Measurements from ENCODE around the gene INSR.
A peak's percentile ranks its signal among the peaks of the same experiment; 100 is the strongest.

The INSR gene

GRCh38 chr19:7197119-7197759 is 97.0 kb downstream of the INSR start:
- Histone ChIP-seq H3K4ac (ENCODE audit: low read depth in 1 of 2, low read length in 2 of 2) (no peak overlapping the region), H3K23ac (ENCODE audit: low read length in 2 of 2) (no peak overlapping the region), H3K4me1 (ENCODE audit: control insufficient read depth, insufficient read depth, low read depth, low read length) (peaks cover 13% of the 10 kb centered on the region), H3K27ac (ENCODE audit: low read length, poor library complexity, severe bottlenecking) (peak overlapping the region; percentile 61), H2BK15ac (ENCODE audit: low read depth, poor library complexity, severe bottlenecking) (no peak overlapping the region), H3K36me3 (ENCODE audit: control insufficient read depth in 1 of 2, insufficient read depth in 2 of 2, low read depth in 1 of 2, low read length in 2 of 2) (no peaks in the 10 kb centered on the region), H4K8ac (ENCODE audit: low read length) (peak overlapping the region; percentile 12), H2BK120ac (ENCODE audit: low read depth, low read length) (no peak overlapping the region), H2BK5ac (ENCODE audit: low read depth, low read length, poor library complexity, severe bottlenecking) (no peak overlapping the region), H3K14ac (ENCODE audit: low read length in 2 of 2) (no peak overlapping the region), H3K4me3 (ENCODE audit: insufficient read depth in 1 of 2, low read depth in 1 of 2, low read length in 2 of 2) (peak overlapping the region; percentile 44 to 81), H3K4me2 (ENCODE audit: low read length, poor library complexity, severe bottlenecking) (peak overlapping the region; percentile 98), H3K9ac (ENCODE audit: low read length) (peak overlapping the region; percentile 93), H2BK12ac (ENCODE audit: low read length in 2 of 2) (peak overlapping the region; percentile 50 to 67), H2AK5ac (ENCODE audit: low read length, severe bottlenecking) (no peak overlapping the region), H4K91ac (ENCODE audit: low read length) (no peak overlapping the region), H2AFZ (ENCODE audit: low read depth, low read length) (peak overlapping the region; percentile 98), H3K9me3 (ENCODE audit: control insufficient read depth, low read length) (no peaks in the 10 kb centered on the region), H3K18ac (ENCODE audit: low read depth in 1 of 2, low read length in 2 of 2) (peak overlapping the region in 1 of 2 experiments; percentile 38), H3K27me3 (ENCODE audit: control insufficient read depth in 1 of 2, insufficient read depth in 1 of 2, low read length in 2 of 2) (peaks cover 0 to 13% of the 10 kb centered on the region in 2 experiments), H3K79me1 (replicated peaks; ENCODE audit: low read length, poor library complexity, severe bottlenecking) (no peaks in the 10 kb centered on the region)
- DNase-seq = peak; percentile 97
- WGBS = under 1% methylated on average over 27 of the region's 27 CpGs

- DNase-seq = no peak
- no peak overlapping the region for H3K23ac ChIP-seq (ENCODE audit: low read length in 2 of 2)
- H2BK120ac ChIP-seq (ENCODE audit: low read depth, low read length) = no peak overlapping the region
- H3K18ac ChIP-seq (ENCODE audit: low read depth in 1 of 2, low read length in 2 of 2) = peak overlapping the region in 1 of 2 experiments; percentile 34
- no peaks in the 10 kb centered on the region for H3K79me1 ChIP-seq (replicated peaks; ENCODE audit: low read length, poor library complexity, severe bottlenecking)
- H3K27me3 ChIP-seq (ENCODE audit: control insufficient read depth in 1 of 2, insufficient read depth in 1 of 2, low read length in 2 of 2) = peaks cover 0 to 15% of the 10 kb centered on the region in 2 experiments
- H3K27ac ChIP-seq (ENCODE audit: low read length, poor library complexity, severe bottlenecking) = peak overlapping the region; percentile 32
- no peak overlapping the region for H3K4ac ChIP-seq (ENCODE audit: low read depth in 1 of 2, low read length in 2 of 2)
- peak overlapping the region in 1 of 2 experiments; percentile 67 for H2BK12ac ChIP-seq (ENCODE audit: low read length in 2 of 2)
- H2BK5ac ChIP-seq (ENCODE audit: low read depth, low read length, poor library complexity, severe bottlenecking) = no peak overlapping the region
- H3K4me2 ChIP-seq (ENCODE audit: low read length, poor library complexity, severe bottlenecking) = peak overlapping the region; percentile 98
- peak overlapping the region; percentile 57 for H2AFZ ChIP-seq (ENCODE audit: low read depth, low read length)
- no peak overlapping the region for H2AK5ac ChIP-seq (ENCODE audit: low read length, severe bottlenecking)
- peak overlapping the region in 1 of 2 experiments; percentile 70 for H3K4me3 ChIP-seq (ENCODE audit: insufficient read depth in 1 of 2, low read depth in 1 of 2, low read length in 2 of 2)
- H3K14ac ChIP-seq (ENCODE audit: low read length in 2 of 2) = no peak overlapping the region
- H3K9ac ChIP-seq (ENCODE audit: low read length) = peak overlapping the region; percentile 93
- H3K9me3 ChIP-seq (ENCODE audit: control insufficient read depth, low read length) = no peaks in the 10 kb centered on the region
- H3K36me3 ChIP-seq (ENCODE audit: control insufficient read depth in 1 of 2, insufficient read depth in 2 of 2, low read depth in 1 of 2, low read length in 2 of 2) = no peaks in the 10 kb centered on the region
- WGBS = 30% methylated on average over 4 of the region's 8 CpGs
- H2BK15ac ChIP-seq (ENCODE audit: low read depth, poor library complexity, severe bottlenecking) = no peak overlapping the region
- peak overlapping the region; percentile 12 for H4K8ac ChIP-seq (ENCODE audit: low read length)
- H3K4me1 ChIP-seq (ENCODE audit: control insufficient read depth, insufficient read depth, low read depth, low read length) = peaks cover 13% of the 10 kb centered on the region
- no peak overlapping the region for H4K91ac ChIP-seq (ENCODE audit: low read length)
Observed at GRCh38 chr19:7196763-7197118, 97.5 kb downstream of the INSR start.

- Histone ChIP-seq H3K36me3 (ENCODE audit: control insufficient read depth in 1 of 2, insufficient read depth in 2 of 2, low read depth in 1 of 2, low read length in 2 of 2) (no peaks in the 10 kb centered on the region), H3K23ac (ENCODE audit: low read length in 2 of 2) (no peak overlapping the region), H3K4ac (ENCODE audit: low read depth in 1 of 2, low read length in 2 of 2) (no peak overlapping the region), H3K27ac (ENCODE audit: low read length, poor library complexity, severe bottlenecking) (no peak overlapping the region), H4K8ac (ENCODE audit: low read length) (no peak overlapping the region), H3K79me1 (replicated peaks; ENCODE audit: low read length, poor library complexity, severe bottlenecking) (no peaks in the 10 kb centered on the region), H3K4me2 (ENCODE audit: low read length, poor library complexity, severe bottlenecking) (no peak overlapping the region), H2BK5ac (ENCODE audit: low read depth, low read length, poor library complexity, severe bottlenecking) (no peak overlapping the region), H3K27me3 (ENCODE audit: control insufficient read depth in 1 of 2, insufficient read depth in 1 of 2, low read length in 2 of 2) (peaks cover 0 to 12% of the 10 kb centered on the region in 2 experiments), H2AFZ (ENCODE audit: low read depth, low read length) (no peak overlapping the region), H2BK120ac (ENCODE audit: low read depth, low read length) (no peak overlapping the region), H3K18ac (ENCODE audit: low read depth in 1 of 2, low read length in 2 of 2) (no peak overlapping the region), H3K4me1 (ENCODE audit: control insufficient read depth, insufficient read depth, low read depth, low read length) (peaks cover 13% of the 10 kb centered on the region), H2BK12ac (ENCODE audit: low read length in 2 of 2) (no peak overlapping the region), H3K9me3 (ENCODE audit: control insufficient read depth, low read length) (no peaks in the 10 kb centered on the region), H3K14ac (ENCODE audit: low read length in 2 of 2) (no peak overlapping the region), H3K9ac (ENCODE audit: low read length) (no peak overlapping the region), H2AK5ac (ENCODE audit: low read length, severe bottlenecking) (no peak overlapping the region), H2BK15ac (ENCODE audit: low read depth, poor library complexity, severe bottlenecking) (no peak overlapping the region), H3K4me3 (ENCODE audit: insufficient read depth in 1 of 2, low read depth in 1 of 2, low read length in 2 of 2) (no peak overlapping the region), H4K91ac (ENCODE audit: low read length) (no peak overlapping the region)
- 91% methylated on average over 5 of the region's 5 CpGs for WGBS
- no peak for DNase-seq
Observed at GRCh38 chr19:7195046-7195445, 99.2 kb downstream of the INSR start.

GRCh38 chr19:7194566-7194965 is 99.6 kb downstream of the INSR start:
- DNase-seq = no peak
- peaks cover 12% of the 10 kb centered on the region for H3K4me1 ChIP-seq (ENCODE audit: control insufficient read depth, insufficient read depth, low read depth, low read length)
- H3K27ac ChIP-seq (ENCODE audit: low read length, poor library complexity, severe bottlenecking) = no peak overlapping the region
- H3K9me3 ChIP-seq (ENCODE audit: control insufficient read depth, low read length) = no peaks in the 10 kb centered on the region
- H2AK5ac ChIP-seq (ENCODE audit: low read length, severe bottlenecking) = no peak overlapping the region
- 87% methylated on average over 9 of the region's 9 CpGs for WGBS
- no peak overlapping the region for H4K8ac ChIP-seq (ENCODE audit: low read length)
- no peak overlapping the region for H2BK12ac ChIP-seq (ENCODE audit: low read length in 2 of 2)
- no peak overlapping the region for H2BK5ac ChIP-seq (ENCODE audit: low read depth, low read length, poor library complexity, severe bottlenecking)
- no peak overlapping the region for H3K14ac ChIP-seq (ENCODE audit: low read length in 2 of 2)
- H3K79me1 ChIP-seq (replicated peaks; ENCODE audit: low read length, poor library complexity, severe bottlenecking) = no peaks in the 10 kb centered on the region
- H2BK120ac ChIP-seq (ENCODE audit: low read depth, low read length) = no peak overlapping the region
- no peak overlapping the region for H4K91ac ChIP-seq (ENCODE audit: low read length)
- H3K36me3 ChIP-seq (ENCODE audit: control insufficient read depth in 1 of 2, insufficient read depth in 2 of 2, low read depth in 1 of 2, low read length in 2 of 2) = no peaks in the 10 kb centered on the region
- no peak overlapping the region for H3K4me3 ChIP-seq (ENCODE audit: insufficient read depth in 1 of 2, low read depth in 1 of 2, low read length in 2 of 2)
- H3K4ac ChIP-seq (ENCODE audit: low read depth in 1 of 2, low read length in 2 of 2) = no peak overlapping the region
- no peak overlapping the region for H3K4me2 ChIP-seq (ENCODE audit: low read length, poor library complexity, severe bottlenecking)
- no peak overlapping the region for H2BK15ac ChIP-seq (ENCODE audit: low read depth, poor library complexity, severe bottlenecking)
- peaks cover 0 to 9% of the 10 kb centered on the region in 2 experiments for H3K27me3 ChIP-seq (ENCODE audit: control insufficient read depth in 1 of 2, insufficient read depth in 1 of 2, low read length in 2 of 2)
- H3K18ac ChIP-seq (ENCODE audit: low read depth in 1 of 2, low read length in 2 of 2) = no peak overlapping the region
- H2AFZ ChIP-seq (ENCODE audit: low read depth, low read length) = no peak overlapping the region
- H3K23ac ChIP-seq (ENCODE audit: low read length in 2 of 2) = no peak overlapping the region
- no peak overlapping the region for H3K9ac ChIP-seq (ENCODE audit: low read length)

All from mesenchymal stem cell (in vitro differentiated cells and primary cell).